Type B pancreatic cell (in vitro differentiated cells): ENCODE data around the gene LDLRAD3. TPM values are rescaled to one million over a fixed set of nuclear protein-coding genes. Genes with fewer than 3 reads are reported as not detected.

Experiments
- DNase-seq: peaks from one replicate; pipeline ENCODE4 v3.0.0; 2021; ENCODE audit warnings: mixed read lengths; ENCODE audit not compliant: unreplicated experiment; ENCODE audit errors: extremely low spot score
- H3K27ac Mint-ChIP-seq: 2 replicates; pipeline ENCODE4 v1.8.0; 2021; ENCODE audit warnings: mild to moderate bottlenecking, mixed read lengths
- H3K27me3 Mint-ChIP-seq: 2 replicates; pipeline ENCODE4 v1.8.0; 2021; ENCODE audit warnings: mixed read lengths
- H3K36me3 Mint-ChIP-seq: 2 replicates; pipeline ENCODE4 v1.8.0; 2021; ENCODE audit warnings: mixed read lengths
- H3K4me1 Mint-ChIP-seq: one replicate; pipeline ENCODE4 v1.8.0; 2021; ENCODE audit warnings: mixed read lengths; ENCODE audit not compliant: unreplicated experiment
- H3K4me3 Mint-ChIP-seq: 2 replicates; pipeline ENCODE4 v1.8.0; 2021; ENCODE audit warnings: mild to moderate bottlenecking, mixed read lengths
- H3K9me3 Mint-ChIP-seq: 2 replicates; pipeline ENCODE4 v1.8.0; 2021; ENCODE audit warnings: mixed read lengths
- CTCF ChIP-seq: fragments of 200-600 bp; sonication (generic); conservative IDR thresholded peaks from 2 replicates; pipeline ENCODE4 v1.5.0; 2021; ENCODE audit warnings: antibody characterized with exemption, mild to moderate bottlenecking
- total RNA-seq: library from RNA; stranded (reverse); gene quantifications from 2 replicates; pipeline ENCODE4 v1.2.1, GENCODE V29; 2021; ENCODE audit warnings: low replicate concordance

Gene LDLRAD3
- total RNA-seq, 1 donor from 2014 or later: 20.7 TPM

GRCh38 chr11:36211761-36212430, 268.0 kb downstream of the LDLRAD3 start:
- Mint-ChIP-seq H3K4me3 (peak overlapping the region; percentile 2), H3K27me3 (peaks cover 10% of the 10 kb centered on the region), H3K4me1 (peaks cover 38% of the 10 kb centered on the region), H3K27ac (peak overlapping the region; percentile 2), H3K36me3 (peaks cover 2% of the 10 kb centered on the region), H3K9me3 (peaks cover 7% of the 10 kb centered on the region)
- no peak for TF ChIP-seq CTCF
- DNase-seq: no peak

GRCh38 chr11:36212564-36213392, 268.9 kb downstream of the LDLRAD3 start:
- H3K27me3 Mint-ChIP-seq: peaks cover 13% of the 10 kb centered on the region
- peaks cover under 1% of the 10 kb centered on the region for H3K36me3 Mint-ChIP-seq
- H3K27ac Mint-ChIP-seq: no peak overlapping the region
- H3K4me1 Mint-ChIP-seq: peaks cover 38% of the 10 kb centered on the region
- TF ChIP-seq CTCF: no peak
- no peak overlapping the region for H3K4me3 Mint-ChIP-seq
- peaks cover 9% of the 10 kb centered on the region for H3K9me3 Mint-ChIP-seq
- no peak for DNase-seq

- peaks cover 5% of the 10 kb centered on the region for H3K36me3 Mint-ChIP-seq
- H3K9me3 Mint-ChIP-seq: peaks cover 12% of the 10 kb centered on the region
- peaks cover 13% of the 10 kb centered on the region for H3K27me3 Mint-ChIP-seq
- H3K27ac Mint-ChIP-seq: peak overlapping the region; percentile 64
- TF ChIP-seq CTCF: no peak
- no peak for DNase-seq
- peak overlapping the region; percentile 65 for H3K4me3 Mint-ChIP-seq
- H3K4me1 Mint-ChIP-seq: peaks cover 38% of the 10 kb centered on the region
Observed at GRCh38 chr11:36213393-36213840, 269.6 kb downstream of the LDLRAD3 start.

GRCh38 chr11:36214480-36214879, 270.6 kb downstream of the LDLRAD3 start:
- TF ChIP-seq CTCF: no peak
- DNase-seq: no peak
- Mint-ChIP-seq H3K4me1 (peaks cover 38% of the 10 kb centered on the region), H3K9me3 (peaks cover 12% of the 10 kb centered on the region), H3K4me3 (peak overlapping the region; percentile 65), H3K27ac (peak overlapping the region; percentile 64), H3K27me3 (peaks cover 13% of the 10 kb centered on the region), H3K36me3 (peaks cover 5% of the 10 kb centered on the region)

GRCh38 chr11:36214976-36215692, 271.3 kb downstream of the LDLRAD3 start:
- Mint-ChIP-seq H3K27me3 (peaks cover 13% of the 10 kb centered on the region), H3K9me3 (peaks cover 12% of the 10 kb centered on the region), H3K27ac (peak overlapping the region; percentile 10), H3K4me1 (peaks cover 38% of the 10 kb centered on the region), H3K4me3 (no peak overlapping the region), H3K36me3 (peaks cover 5% of the 10 kb centered on the region)
- TF ChIP-seq CTCF: no peak
- no peak for DNase-seq
